ENCODE results near the gene MAST2. TPM values are rescaled to one million over a fixed set of nuclear protein-coding genes. Genes with fewer than 3 reads are reported as not detected.
"Not testable (repeated sequence)": the region's sequence is repeated elsewhere in the genome, so short reads cannot be mapped to it uniquely, and the experiment has no call there.

MAST2 gene
- total RNA-seq, 3 donors from 2014 or later: 90.0 to 158 (median 100.0) TPM

- TF ChIP-seq CTCF (IDR thresholded peaks at IDR 0.05): no peak
- DNase-seq (no peak), ATAC-seq (no peak)
- no peaks in the 10 kb centered on the region for H3K36me3 ChIP-seq (ENCODE audit: low read depth)
- H3K9me3 ChIP-seq: no peaks in the 10 kb centered on the region
- H3K4me3 ChIP-seq: no peak overlapping the region
- intact Hi-C loops (cut with DNase I, micrococcal nuclease): no loop called here
- peaks cover 13% of the 10 kb centered on the region for H3K4me1 ChIP-seq (ENCODE audit: low read depth)
Observed at GRCh38 chr1:45952072-45952471, 148.7 kb downstream of the MAST2 start.

- ATAC-seq: peak; percentile 92
- no peak for TF ChIP-seq CTCF (IDR thresholded peaks at IDR 0.05)
- no peak for DNase-seq
- H3K36me3 ChIP-seq (ENCODE audit: low read depth): no peaks in the 10 kb centered on the region
- peaks cover 13% of the 10 kb centered on the region for H3K4me1 ChIP-seq (ENCODE audit: low read depth)
- intact Hi-C loops (cut with DNase I, micrococcal nuclease): no loop called here
- H3K4me3 ChIP-seq: no peak overlapping the region
- H3K9me3 ChIP-seq: no peaks in the 10 kb centered on the region
Observed at GRCh38 chr1:45953934-45954847, 150.8 kb downstream of the MAST2 start.

GRCh38 chr1:45957684-45958083 is 154.3 kb downstream of the MAST2 start:
- Histone ChIP-seq H3K36me3 (ENCODE audit: low read depth) (no peaks in the 10 kb centered on the region), H3K4me3 (no peak overlapping the region), H3K9me3 (no peaks in the 10 kb centered on the region), H3K4me1 (ENCODE audit: low read depth) (peaks cover 13% of the 10 kb centered on the region)
- ATAC-seq: no peak
- intact Hi-C loops (cut with DNase I, micrococcal nuclease): no loop called here
- DNase-seq: no peak
- no peak for TF ChIP-seq CTCF (IDR thresholded peaks at IDR 0.05)

- ATAC-seq: no peak
- TF ChIP-seq CTCF (IDR thresholded peaks at IDR 0.05): no peak
- no peaks in the 10 kb centered on the region for H3K36me3 ChIP-seq (ENCODE audit: low read depth)
Observed at GRCh38 chr1:45958317-45958716, 154.9 kb downstream of the MAST2 start.

GRCh38 chr1:45960930-45961715 is 157.7 kb downstream of the MAST2 start:
- ATAC-seq (no peak), DNase-seq (no peak)
- Histone ChIP-seq H3K4me3 (no peak overlapping the region), H3K4me1 (ENCODE audit: low read depth) (no peaks in the 10 kb centered on the region), H3K36me3 (ENCODE audit: low read depth) (no peaks in the 10 kb centered on the region), H3K9me3 (no peaks in the 10 kb centered on the region)
- TF ChIP-seq CTCF (IDR thresholded peaks at IDR 0.05): no peak
- intact Hi-C loops (cut with DNase I, micrococcal nuclease): no loop called here

More at GRCh38 chr1:45958317-45958716, 154.9 kb downstream of the MAST2 start:
- no peak for DNase-seq
- no peaks in the 10 kb centered on the region for H3K9me3 ChIP-seq
- no peak overlapping the region for H3K4me3 ChIP-seq
- intact Hi-C loops (cut with DNase I, micrococcal nuclease): no loop called here
- peaks cover 13% of the 10 kb centered on the region for H3K4me1 ChIP-seq (ENCODE audit: low read depth)

GRCh38 chr1:45961936-45962335 is 158.5 kb downstream of the MAST2 start:
- H3K4me3 ChIP-seq; intact Hi-C loops (cut with DNase I, micrococcal nuclease); ATAC-seq; DNase-seq; H3K9me3 ChIP-seq; H3K4me1 ChIP-seq (ENCODE audit: low read depth); H3K36me3 ChIP-seq (ENCODE audit: low read depth): not testable (repeated sequence)
